ENCODE data around the gene RCOR3.

DNA sequence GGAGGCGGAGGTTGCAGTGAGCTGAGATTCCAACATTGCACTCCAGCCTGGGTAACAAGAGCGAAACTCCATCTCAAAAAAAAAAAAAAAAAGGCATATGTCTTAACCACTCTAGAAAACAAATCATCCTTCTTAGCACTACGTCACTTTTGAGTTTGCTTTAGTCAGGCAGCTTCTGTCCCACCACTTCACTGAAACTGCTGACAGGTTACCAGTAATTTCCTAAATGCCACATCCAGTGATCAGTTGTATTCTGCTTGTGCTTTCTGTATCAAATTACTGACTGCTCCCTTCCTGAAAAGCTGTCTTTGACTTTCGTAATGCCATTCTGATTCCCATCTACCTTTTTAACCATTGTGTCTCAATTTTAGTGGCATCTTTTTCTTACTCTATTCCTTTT, 21.7 kb downstream of the RCOR3 start:
- TF ChIP-seq, protein P1, sequence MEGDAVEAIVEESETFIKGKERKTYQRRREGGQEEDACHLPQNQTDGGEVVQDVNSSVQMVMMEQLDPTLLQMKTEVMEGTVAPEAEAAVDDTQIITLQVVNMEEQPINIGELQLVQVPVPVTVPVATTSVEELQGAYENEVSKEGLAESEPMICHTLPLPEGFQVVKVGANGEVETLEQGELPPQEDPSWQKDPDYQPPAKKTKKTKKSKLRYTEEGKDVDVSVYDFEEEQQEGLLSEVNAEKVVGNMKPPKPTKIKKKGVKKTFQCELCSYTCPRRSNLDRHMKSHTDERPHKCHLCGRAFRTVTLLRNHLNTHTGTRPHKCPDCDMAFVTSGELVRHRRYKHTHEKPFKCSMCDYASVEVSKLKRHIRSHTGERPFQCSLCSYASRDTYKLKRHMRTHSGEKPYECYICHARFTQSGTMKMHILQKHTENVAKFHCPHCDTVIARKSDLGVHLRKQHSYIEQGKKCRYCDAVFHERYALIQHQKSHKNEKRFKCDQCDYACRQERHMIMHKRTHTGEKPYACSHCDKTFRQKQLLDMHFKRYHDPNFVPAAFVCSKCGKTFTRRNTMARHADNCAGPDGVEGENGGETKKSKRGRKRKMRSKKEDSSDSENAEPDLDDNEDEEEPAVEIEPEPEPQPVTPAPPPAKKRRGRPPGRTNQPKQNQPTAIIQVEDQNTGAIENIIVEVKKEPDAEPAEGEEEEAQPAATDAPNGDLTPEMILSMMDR (conservative IDR thresholded peaks at IDR 0.05; ENCODE audit: low read length) = no peak
- no peak for TF ChIP-seq EZH2phosphoT487 (IDR thresholded peaks at IDR 0.05; ENCODE audit: borderline replicate concordance)
